ENCODE data around the gene PCBP4. TPM values are rescaled to one million over a fixed set of nuclear protein-coding genes. Genes with fewer than 3 reads are reported as not detected.

Gene PCBP4
- polyA plus RNA-seq, 4 donors: 24.0 to 60.8 (median 39.2) TPM

DNA sequence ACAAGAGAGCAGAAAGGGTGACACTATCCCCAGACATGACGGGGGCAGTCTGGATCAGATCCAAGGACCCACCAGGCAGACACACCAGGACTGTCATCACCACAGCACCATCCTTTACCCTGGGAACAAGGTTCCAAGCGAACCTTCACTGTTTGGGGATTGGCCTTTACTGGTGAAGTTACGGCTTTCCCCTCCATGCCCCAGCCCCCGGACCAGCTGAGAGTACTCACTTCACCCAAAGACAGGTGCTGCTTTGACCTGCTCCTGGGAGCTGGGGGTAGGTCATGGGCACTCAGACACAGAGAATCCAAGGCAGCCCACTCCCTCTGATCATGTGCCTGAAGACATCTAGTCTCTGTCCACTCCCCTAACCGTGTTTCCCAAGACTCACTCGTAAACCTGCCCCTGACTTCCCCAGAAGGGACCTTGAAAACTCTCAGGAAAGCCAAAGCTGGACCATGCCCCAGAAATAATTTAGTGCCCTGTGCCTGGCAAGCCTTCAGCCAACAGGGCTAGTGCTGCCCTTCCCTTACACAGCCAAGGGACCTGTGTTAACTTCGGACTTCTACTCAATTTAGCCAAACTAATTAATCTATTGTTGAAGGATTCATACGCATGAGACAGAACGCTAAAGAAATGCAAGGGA, 28.4 kb downstream of the PCBP4 start:
- Histone ChIP-seq H3K36me3 (ENCODE audit: control insufficient read depth in 3 of 3, insufficient read depth in 2 of 3, low read depth in 1 of 3, low read length in 3 of 3) (peaks cover 4 to 51% (median 11%) of the 10 kb centered on the region in 3 donors), H3K27me3 (ENCODE audit: control insufficient read depth in 3 of 3, insufficient read depth in 3 of 3, low read length in 3 of 3) (no peaks in the 10 kb centered on the region), H3K9me3 (ENCODE audit: control insufficient read depth in 2 of 2, insufficient read depth in 1 of 2, low read depth in 1 of 2, low read length in 1 of 2) (no peaks in the 10 kb centered on the region), H3K27ac (ENCODE audit: low read depth in 1 of 3, low read length in 2 of 3) (no peak overlapping the region), H3K4me1 (ENCODE audit: control insufficient read depth in 3 of 3, insufficient read depth in 2 of 3, low read depth in 1 of 3, low read length in 2 of 3) (peaks cover 3 to 22% (median 9%) of the 10 kb centered on the region in 3 donors), H3K4me3 (ENCODE audit: low read depth in 1 of 3, low read length in 3 of 3) (no peak overlapping the region)
- FAIRE-seq (no peak), DNase-seq (no peak)
- WGBS, 3 donors: 84 to 90% (median 87%) methylated on average over 9 of the region's 9 CpGs

DNA sequence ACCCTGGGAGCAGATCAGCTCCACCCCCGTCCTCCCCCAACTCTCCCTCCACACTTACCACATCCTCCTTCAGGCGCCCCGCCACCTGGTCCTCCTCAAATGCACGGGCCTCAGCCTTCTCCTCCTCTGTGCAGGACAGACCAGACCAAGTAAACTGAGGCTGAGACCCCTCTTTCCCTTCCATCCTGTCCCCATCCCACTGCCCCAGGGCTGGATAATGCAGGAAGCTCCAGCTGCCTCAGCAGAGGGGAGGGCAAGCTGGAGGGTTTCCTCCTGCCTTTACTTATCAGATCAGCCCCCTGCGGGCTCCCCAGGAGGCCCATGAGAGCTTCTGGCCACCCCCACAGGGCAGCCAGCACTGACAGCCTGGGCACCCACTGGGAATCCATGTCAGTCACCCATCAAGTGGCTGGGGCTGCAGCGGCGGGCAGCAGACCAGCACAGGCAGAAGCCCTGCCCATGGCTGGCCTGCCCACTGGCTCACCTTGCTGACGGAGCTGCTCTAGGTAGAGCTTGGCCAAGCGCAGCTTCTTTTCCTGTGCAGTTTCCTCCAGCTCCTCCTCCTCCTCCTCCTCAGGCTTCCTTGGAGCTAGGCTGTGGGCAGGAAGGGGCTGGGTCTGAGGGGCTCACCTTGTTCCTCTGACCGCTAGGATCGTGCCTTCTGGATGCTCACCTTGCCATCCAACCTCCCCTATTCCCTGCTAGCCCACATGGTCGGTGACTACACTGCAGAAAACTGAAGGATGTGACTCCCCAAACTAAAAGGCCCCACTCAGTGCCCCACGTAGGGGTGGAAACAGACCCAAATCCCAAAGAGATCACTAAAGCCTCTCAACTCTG, 29.4 kb downstream of the PCBP4 start:
- Histone ChIP-seq H3K9me3 (ENCODE audit: control insufficient read depth in 2 of 2, insufficient read depth in 1 of 2, low read depth in 1 of 2, low read length in 1 of 2) (no peaks in the 10 kb centered on the region), H3K27me3 (ENCODE audit: control insufficient read depth in 3 of 3, insufficient read depth in 3 of 3, low read length in 3 of 3) (no peaks in the 10 kb centered on the region), H3K27ac (ENCODE audit: low read depth in 1 of 3, low read length in 2 of 3) (no peak overlapping the region), H3K4me1 (ENCODE audit: control insufficient read depth in 3 of 3, insufficient read depth in 2 of 3, low read depth in 1 of 3, low read length in 2 of 3) (peaks cover 3 to 15% (median 4%) of the 10 kb centered on the region in 3 donors), H3K4me3 (ENCODE audit: low read depth in 1 of 3, low read length in 3 of 3) (no peak overlapping the region), H3K36me3 (ENCODE audit: control insufficient read depth in 3 of 3, insufficient read depth in 2 of 3, low read depth in 1 of 3, low read length in 3 of 3) (peaks cover 7 to 62% (median 11%) of the 10 kb centered on the region in 3 donors)
- WGBS, 3 donors: 88 to 98% (median 88%) methylated on average over 10 to 13 of the region's 13 CpGs
- FAIRE-seq (no peak), DNase-seq (no peak)

DNA sequence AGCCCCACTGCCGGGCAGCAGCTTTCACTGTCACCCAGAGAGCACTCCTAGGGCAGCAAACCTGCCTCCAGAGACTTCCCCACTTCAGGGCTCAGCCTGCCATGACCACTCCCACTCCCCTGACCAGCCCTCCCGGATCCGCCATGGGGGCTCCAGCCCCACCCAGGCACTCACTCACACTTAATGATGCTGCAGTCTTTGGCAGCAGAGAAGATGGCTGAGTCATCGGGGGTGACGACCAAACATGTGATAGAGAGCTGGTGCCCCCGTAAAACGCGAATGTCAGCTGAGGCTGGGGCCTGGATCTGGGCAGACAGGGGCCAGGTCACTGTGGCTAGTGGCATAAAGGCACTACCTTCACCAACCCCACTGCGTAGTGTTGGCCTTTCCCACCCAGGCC, 30.2 kb downstream of the PCBP4 start:
- Histone ChIP-seq H3K4me1 (ENCODE audit: control insufficient read depth in 3 of 3, insufficient read depth in 2 of 3, low read depth in 1 of 3, low read length in 2 of 3) (peaks cover 3 to 8% (median 4%) of the 10 kb centered on the region in 3 donors), H3K27me3 (ENCODE audit: control insufficient read depth in 3 of 3, insufficient read depth in 3 of 3, low read length in 3 of 3) (no peaks in the 10 kb centered on the region), H3K9me3 (ENCODE audit: control insufficient read depth in 2 of 2, insufficient read depth in 1 of 2, low read depth in 1 of 2, low read length in 1 of 2) (no peaks in the 10 kb centered on the region), H3K4me3 (ENCODE audit: low read depth in 1 of 3, low read length in 3 of 3) (no peak overlapping the region), H3K36me3 (ENCODE audit: control insufficient read depth in 3 of 3, insufficient read depth in 2 of 3, low read depth in 1 of 3, low read length in 3 of 3) (peaks cover 7 to 67% (median 11%) of the 10 kb centered on the region in 3 donors), H3K27ac (ENCODE audit: low read depth in 1 of 3, low read length in 2 of 3) (no peak overlapping the region)
- 84 to 88% (median 86%) methylated on average over 9 of the region's 9 CpGs for WGBS, 3 donors
- no peak for DNase-seq
- FAIRE-seq: no peak

DNA sequence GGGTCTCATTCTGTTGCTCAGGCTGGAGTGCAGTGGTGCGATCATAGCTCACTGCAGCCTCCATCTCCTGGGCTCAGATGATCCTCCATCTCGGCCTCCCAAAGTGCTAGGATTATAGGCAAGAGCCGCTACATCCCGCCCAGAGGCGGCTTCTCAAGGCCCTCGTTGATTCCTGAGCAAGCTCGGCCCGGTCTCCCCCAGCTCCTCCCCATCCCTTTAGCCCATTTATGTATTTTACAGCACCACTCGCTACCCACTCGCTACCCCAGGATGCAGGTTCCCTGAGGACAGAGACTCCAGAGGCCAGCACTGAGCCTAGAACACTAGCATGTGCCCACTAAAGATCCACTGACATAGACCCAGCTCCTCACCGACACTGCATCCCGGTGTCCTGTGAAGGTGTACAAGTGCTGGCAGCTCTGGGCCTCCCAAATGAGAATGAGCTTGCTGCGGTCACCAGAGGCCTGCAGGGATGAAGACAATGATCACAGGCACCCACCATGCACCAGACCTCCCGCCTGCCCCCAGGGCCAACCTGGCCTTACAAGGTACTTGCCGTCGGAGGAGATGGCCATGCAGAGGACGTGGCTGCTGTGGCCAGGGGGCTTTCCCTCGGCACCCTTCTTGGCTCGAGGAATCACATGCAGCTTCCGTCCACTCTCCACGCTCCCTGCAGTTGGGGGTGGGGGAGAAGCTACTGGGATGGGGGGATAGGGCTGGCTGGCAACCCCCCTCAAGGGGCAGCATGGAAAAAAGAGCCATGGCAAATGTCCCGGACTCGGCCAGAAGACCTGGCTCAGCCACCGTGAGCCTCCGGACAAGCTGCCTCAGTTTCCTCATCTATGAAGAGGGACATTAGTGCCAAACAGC, 31.1 kb downstream of the PCBP4 start:
- no peaks in the 10 kb centered on the region for H3K27me3 ChIP-seq (ENCODE audit: control insufficient read depth in 3 of 3, insufficient read depth in 3 of 3, low read length in 3 of 3)
- H3K27ac ChIP-seq (ENCODE audit: low read depth in 1 of 3, low read length in 2 of 3): no peak overlapping the region
- no peaks in the 10 kb centered on the region for H3K9me3 ChIP-seq (ENCODE audit: control insufficient read depth in 2 of 2, insufficient read depth in 1 of 2, low read depth in 1 of 2, low read length in 1 of 2)
- peaks cover 3 to 8% (median 4%) of the 10 kb centered on the region in 3 donors for H3K4me1 ChIP-seq (ENCODE audit: control insufficient read depth in 3 of 3, insufficient read depth in 2 of 3, low read depth in 1 of 3, low read length in 2 of 3)
- no peak overlapping the region for H3K4me3 ChIP-seq (ENCODE audit: low read depth in 1 of 3, low read length in 3 of 3)
- FAIRE-seq (no peak), DNase-seq (no peak)
- H3K36me3 ChIP-seq (ENCODE audit: control insufficient read depth in 3 of 3, insufficient read depth in 2 of 3, low read depth in 1 of 3, low read length in 3 of 3): peaks cover 7 to 70% (median 11%) of the 10 kb centered on the region in 3 donors
- 95 to 96% (median 95%) methylated on average over 25 of the region's 25 CpGs for WGBS, 3 donors

DNA sequence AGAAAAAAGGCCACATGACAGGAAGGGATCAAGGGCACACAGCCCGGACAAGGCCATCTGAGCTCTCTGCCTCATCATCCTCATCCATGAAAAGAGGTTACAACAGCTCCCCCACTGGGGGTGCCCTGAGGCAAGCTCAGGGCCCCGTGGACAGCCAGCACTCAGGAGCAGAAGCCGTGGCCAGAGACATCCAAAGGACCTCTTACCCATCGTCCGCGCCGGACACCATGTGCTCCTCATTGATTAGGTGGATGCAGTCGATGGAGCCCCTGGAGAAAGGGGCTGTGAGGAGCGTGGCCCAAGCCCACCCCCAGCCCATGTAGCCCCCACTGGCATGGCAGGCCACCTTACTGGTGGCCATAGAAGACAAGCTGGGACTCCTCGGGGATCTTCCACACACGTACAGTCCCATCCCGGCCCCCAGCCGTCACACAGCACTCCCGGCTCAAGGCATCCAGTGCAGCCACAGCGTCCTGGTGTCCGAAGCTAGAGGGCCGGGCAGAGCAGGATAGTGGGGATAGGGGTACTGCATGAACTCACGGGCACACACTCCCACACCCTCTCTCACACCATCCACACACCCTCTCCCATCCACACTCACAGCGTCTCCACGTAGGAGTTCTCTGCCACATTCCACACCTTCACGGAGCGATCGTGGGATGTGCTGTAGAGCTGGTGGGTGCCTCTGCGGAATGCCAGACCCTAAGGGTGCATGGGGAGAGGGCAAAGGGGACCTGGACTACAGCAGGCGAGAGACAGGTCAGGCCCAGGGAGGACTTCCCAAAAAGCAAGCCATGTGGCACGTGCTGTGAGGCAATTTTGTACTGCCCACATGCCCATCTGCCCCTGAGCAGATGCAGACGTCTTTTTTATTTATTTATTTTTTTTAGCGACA, 32.0 kb downstream of the PCBP4 start:
- H3K27ac ChIP-seq (ENCODE audit: low read depth in 1 of 3, low read length in 2 of 3): no peak overlapping the region
- no peak for DNase-seq
- 93 to 96% (median 94%) methylated on average over 27 to 28 of the region's 28 CpGs for WGBS, 3 donors
- H3K9me3 ChIP-seq (ENCODE audit: control insufficient read depth in 2 of 2, insufficient read depth in 1 of 2, low read depth in 1 of 2, low read length in 1 of 2): no peaks in the 10 kb centered on the region
- peaks cover 7 to 72% (median 11%) of the 10 kb centered on the region in 3 donors for H3K36me3 ChIP-seq (ENCODE audit: control insufficient read depth in 3 of 3, insufficient read depth in 2 of 3, low read depth in 1 of 3, low read length in 3 of 3)
- H3K4me3 ChIP-seq (ENCODE audit: low read depth in 1 of 3, low read length in 3 of 3): no peak overlapping the region
- no peak for FAIRE-seq
- H3K4me1 ChIP-seq (ENCODE audit: control insufficient read depth in 3 of 3, insufficient read depth in 2 of 3, low read depth in 1 of 3, low read length in 2 of 3): no peaks in the 10 kb centered on the region
- no peaks in the 10 kb centered on the region for H3K27me3 ChIP-seq (ENCODE audit: control insufficient read depth in 3 of 3, insufficient read depth in 3 of 3, low read length in 3 of 3)

DNA sequence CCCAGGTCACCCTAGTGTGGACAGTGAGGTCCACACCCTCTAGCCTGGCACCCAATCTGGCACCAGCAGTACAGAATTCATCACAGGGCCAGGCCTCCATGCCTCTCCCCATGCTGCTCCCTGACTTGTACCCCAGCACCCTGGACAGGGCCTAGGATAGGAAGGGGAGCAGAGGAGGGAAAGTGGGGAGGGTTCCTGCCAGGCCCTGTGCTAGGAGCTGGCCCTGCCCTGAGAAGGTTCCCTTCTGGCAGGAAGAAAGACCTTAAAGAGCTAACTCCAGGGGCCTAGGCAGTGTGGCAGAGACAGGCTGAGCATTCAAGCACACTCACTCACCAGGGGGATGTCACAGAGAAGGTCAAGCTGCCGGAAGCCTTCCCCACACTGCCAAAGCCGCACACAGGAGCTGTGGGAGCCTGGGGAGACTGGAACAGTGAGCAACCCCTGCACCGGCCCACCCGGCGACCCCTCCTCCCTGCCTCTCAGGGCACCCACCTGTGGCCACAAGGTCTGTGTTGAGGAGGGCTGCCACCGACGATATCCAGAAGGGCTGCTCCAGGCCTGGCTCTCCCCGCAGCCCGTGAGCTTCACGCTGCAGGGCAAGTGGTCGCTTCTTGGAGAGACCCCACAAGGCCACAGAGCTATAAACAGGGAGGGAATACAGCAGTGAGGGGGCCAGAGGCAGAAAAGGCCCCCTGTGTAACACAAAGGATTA, 33.0 kb downstream of the PCBP4 start:
- H3K27me3 ChIP-seq (ENCODE audit: control insufficient read depth in 3 of 3, insufficient read depth in 3 of 3, low read length in 3 of 3): no peaks in the 10 kb centered on the region
- FAIRE-seq (no peak), DNase-seq (no peak)
- H3K9me3 ChIP-seq (ENCODE audit: control insufficient read depth in 2 of 2, insufficient read depth in 1 of 2, low read depth in 1 of 2, low read length in 1 of 2): no peaks in the 10 kb centered on the region
- peaks cover 7 to 72% (median 11%) of the 10 kb centered on the region in 3 donors for H3K36me3 ChIP-seq (ENCODE audit: control insufficient read depth in 3 of 3, insufficient read depth in 2 of 3, low read depth in 1 of 3, low read length in 3 of 3)
- WGBS, 3 donors: 92 to 99% (median 98%) methylated on average over 11 of the region's 11 CpGs
- no peak overlapping the region for H3K4me3 ChIP-seq (ENCODE audit: low read depth in 1 of 3, low read length in 3 of 3)
- H3K4me1 ChIP-seq (ENCODE audit: control insufficient read depth in 3 of 3, insufficient read depth in 2 of 3, low read depth in 1 of 3, low read length in 2 of 3): no peaks in the 10 kb centered on the region
- H3K27ac ChIP-seq (ENCODE audit: low read depth in 1 of 3, low read length in 2 of 3): no peak overlapping the region

DNA sequence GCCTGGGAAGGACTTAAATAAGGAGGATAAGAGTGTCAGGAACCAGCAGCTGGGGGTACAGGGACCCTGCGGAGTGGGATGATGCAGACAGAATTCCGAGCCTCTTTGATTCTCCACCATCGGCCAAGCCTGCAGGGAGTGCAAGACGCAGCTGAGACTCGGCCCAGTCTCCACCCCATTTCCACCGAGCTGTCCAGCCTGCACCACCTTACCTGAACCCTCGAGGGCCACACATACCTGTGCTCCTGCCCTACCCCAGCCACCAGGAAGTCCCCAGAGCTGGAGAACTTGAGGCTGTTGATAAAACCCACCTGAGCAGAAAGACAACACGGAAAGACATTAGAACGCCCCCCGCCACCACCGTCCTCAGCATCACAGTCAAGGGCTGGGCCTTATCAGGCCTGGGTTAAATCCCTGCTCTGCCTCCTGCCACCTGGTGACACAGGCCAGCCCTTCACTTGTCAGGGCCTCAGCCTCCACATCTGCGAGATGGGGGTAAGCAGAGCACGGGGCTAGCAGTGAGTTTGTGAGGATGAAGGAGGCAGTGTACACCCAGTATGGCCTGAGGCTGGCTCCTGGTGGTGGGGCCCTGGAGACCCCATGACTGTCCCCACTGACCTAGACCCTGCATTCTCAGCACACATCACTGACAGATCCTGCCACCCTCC, 33.6 kb downstream of the PCBP4 start:
- H3K4me1 ChIP-seq (ENCODE audit: control insufficient read depth in 3 of 3, insufficient read depth in 2 of 3, low read depth in 1 of 3, low read length in 2 of 3): no peaks in the 10 kb centered on the region
- peaks cover 7 to 67% (median 11%) of the 10 kb centered on the region in 3 donors for H3K36me3 ChIP-seq (ENCODE audit: control insufficient read depth in 3 of 3, insufficient read depth in 2 of 3, low read depth in 1 of 3, low read length in 3 of 3)
- no peak overlapping the region for H3K27ac ChIP-seq (ENCODE audit: low read depth in 1 of 3, low read length in 2 of 3)
- H3K27me3 ChIP-seq (ENCODE audit: control insufficient read depth in 3 of 3, insufficient read depth in 3 of 3, low read length in 3 of 3): no peaks in the 10 kb centered on the region
- H3K9me3 ChIP-seq (ENCODE audit: control insufficient read depth in 2 of 2, insufficient read depth in 1 of 2, low read depth in 1 of 2, low read length in 1 of 2): no peaks in the 10 kb centered on the region
- WGBS, 3 donors: 89 to 95% (median 93%) methylated on average over 10 to 13 of the region's 13 CpGs
- FAIRE-seq (no peak), DNase-seq (no peak)
- H3K4me3 ChIP-seq (ENCODE audit: low read depth in 1 of 3, low read length in 3 of 3): no peak overlapping the region
